Hepatocyte (in vitro differentiated cells): ENCODE results near the gene WDPCP. TPM values are rescaled to one million over a fixed set of nuclear protein-coding genes. Genes with fewer than 3 reads are reported as not detected.

Source experiments
- DNase-seq: peaks from one replicate; pipeline ENCODE4 v3.0.0-alpha.2; 2016; ENCODE audit warnings: low spot score
- H2AFZ ChIP-seq: fragments of 200-600 bp; sonication (generic); 2 replicates; pipeline ENCODE4 v1.6.0; 2016; ENCODE audit warnings: antibody characterized with exemption, mild to moderate bottlenecking
- H3K27ac ChIP-seq: fragments of 200-600 bp; sonication (generic); 2 replicates; pipeline ENCODE4 v1.5.1; 2016; ENCODE audit warnings: mild to moderate bottlenecking
- H3K27me3 ChIP-seq: fragments of 200-600 bp; sonication (generic); 2 replicates; pipeline ENCODE4 v1.6.1; 2016
- H3K36me3 ChIP-seq: fragments of 200-600 bp; sonication (generic); replicated peaks from 2 replicates; pipeline ENCODE4 v1.5.1; 2016; ENCODE audit warnings: low read depth; ENCODE audit not compliant: insufficient read depth
- H3K4me1 ChIP-seq: fragments of 200-600 bp; sonication (generic); 2 replicates; pipeline ENCODE4 v1.5.1; 2016; ENCODE audit warnings: mild to moderate bottlenecking, moderate library complexity; ENCODE audit not compliant: insufficient read depth
- H3K4me2 ChIP-seq: fragments of 200-600 bp; sonication (generic); 2 replicates; pipeline ENCODE4 v1.6.0; 2016
- H3K4me3 ChIP-seq: fragments of 200-600 bp; sonication (generic); 2 replicates; pipeline ENCODE4 v1.5.1; 2016; ENCODE audit warnings: mild to moderate bottlenecking
- H3K79me2 ChIP-seq: fragments of 200-600 bp; sonication (generic); 2 replicates; pipeline ENCODE4 v1.6.0; 2017; ENCODE audit warnings: mild to moderate bottlenecking
- H3K9me2 ChIP-seq: fragments of 200-600 bp; sonication (generic); replicated peaks from 2 replicates; pipeline ENCODE4 v1.6.0; 2017; ENCODE audit warnings: mild to moderate bottlenecking; ENCODE audit not compliant: insufficient read depth
- H3K9me3 ChIP-seq: fragments of 200-600 bp; sonication (generic); 2 replicates; pipeline ENCODE4 v1.5.1; 2016; ENCODE audit warnings: low read depth, mild to moderate bottlenecking
- H4K20me1 ChIP-seq: fragments of 200-600 bp; sonication (generic); 2 replicates; pipeline ENCODE4 v1.6.0; 2016; ENCODE audit warnings: mild to moderate bottlenecking; ENCODE audit not compliant: insufficient read depth, poor library complexity, severe bottlenecking
- CTCF ChIP-seq: fragments of 200-600 bp; sonication (generic); IDR thresholded peaks from 2 replicates; pipeline ENCODE4 v1.5.1; 2016; ENCODE audit warnings: antibody characterized with exemption, mild to moderate bottlenecking; ENCODE audit not compliant: poor library complexity
- EZH2 ChIP-seq: fragments of 200-600 bp; sonication (generic); IDR thresholded peaks from 2 replicates; pipeline ENCODE4 v1.6.1; 2016; ENCODE audit warnings: antibody characterized with exemption, mild to moderate bottlenecking, borderline replicate concordance
- EZH2phosphoT487 ChIP-seq: fragments of 200-600 bp; sonication (generic); IDR thresholded peaks from one replicate; pipeline ENCODE4 v1.6.1; 2018; ENCODE audit warnings: antibody characterized with exemption, mild to moderate bottlenecking, low read depth, moderate library complexity; ENCODE audit not compliant: unreplicated experiment, severe bottlenecking
- WGBS: methylation state at CpG from one replicate; pipeline ENCODE4 v1.1.6; 2016; ENCODE audit warnings: low lambda C conversion rate; ENCODE audit errors: missing lambda C conversion rate; 5-methylcytosine and 5-hydroxymethylcytosine counted together
- polyA plus RNA-seq: library from polyadenylated mRNA; unstranded; fragments of >200 nt; fragmentation: Nextera tagmentation; extraction: Ambion mirVana; gene quantifications from 2 replicates; pipeline ENCODE4 v1.2.1, GENCODE V29; 2016
- total RNA-seq: library from RNA; depleted of rRNA; stranded (reverse); fragments of >200 nt; gene quantifications from 2 replicates; pipeline ENCODE4 v1.2.3, GENCODE V29; 2014

The WDPCP gene
- total and polyA plus RNA-seq, 2 experiments from 2014 or later: 4.9 to 12.8 TPM

GRCh38 chr2:63343397-63344109 is 244.7 kb downstream of the WDPCP start:
- no peak overlapping the region for H3K4me2 ChIP-seq
- H3K36me3 ChIP-seq: no peaks in the 10 kb centered on the region
- no peak overlapping the region for H3K27ac ChIP-seq
- H3K4me1 ChIP-seq: no peaks in the 10 kb centered on the region
- H3K79me2 ChIP-seq: no peaks in the 10 kb centered on the region
- H3K9me2 ChIP-seq: no peaks in the 10 kb centered on the region
- H3K9me3 ChIP-seq: peaks cover 9% of the 10 kb centered on the region
- no peaks in the 10 kb centered on the region for H3K27me3 ChIP-seq
- H2AFZ ChIP-seq: no peak overlapping the region
- DNase-seq: no peak
- no peaks in the 10 kb centered on the region for H4K20me1 ChIP-seq
- WGBS: 6% methylated on average over 1 of the region's 1 CpG
- no peak overlapping the region for H3K4me3 ChIP-seq
- TF ChIP-seq EZH2 (no peak), EZH2phosphoT487 (no peak), CTCF (no peak)

- 97% methylated on average over 1 of the region's 1 CpG for WGBS
- Histone ChIP-seq H3K27ac (no peak overlapping the region), H3K4me1 (no peaks in the 10 kb centered on the region), H3K4me2 (no peak overlapping the region), H2AFZ (no peak overlapping the region), H3K4me3 (no peak overlapping the region), H3K9me3 (peaks cover 9% of the 10 kb centered on the region), H3K9me2 (no peaks in the 10 kb centered on the region), H4K20me1 (no peaks in the 10 kb centered on the region), H3K36me3 (no peaks in the 10 kb centered on the region), H3K27me3 (no peaks in the 10 kb centered on the region), H3K79me2 (no peaks in the 10 kb centered on the region)
- no peak for DNase-seq
- TF ChIP-seq EZH2phosphoT487 (no peak), EZH2 (no peak), CTCF (no peak)
These were observed 247.8 kb downstream of the WDPCP start for GRCh38 chr2:63340443-63340842.

GRCh38 chr2:63334910-63335309 is 253.4 kb downstream of the WDPCP start:
- Histone ChIP-seq H3K27me3 (no peaks in the 10 kb centered on the region), H3K9me2 (no peaks in the 10 kb centered on the region), H3K4me3 (no peak overlapping the region), H3K4me2 (no peak overlapping the region), H3K79me2 (no peaks in the 10 kb centered on the region), H3K4me1 (no peaks in the 10 kb centered on the region), H4K20me1 (no peaks in the 10 kb centered on the region), H3K9me3 (no peaks in the 10 kb centered on the region), H3K27ac (no peak overlapping the region), H3K36me3 (no peaks in the 10 kb centered on the region), H2AFZ (no peak overlapping the region)
- 68% methylated on average over 1 of the region's 1 CpG for WGBS
- no peak for DNase-seq
- TF ChIP-seq EZH2phosphoT487: no peak
- TF ChIP-seq CTCF: no peak
- no peak for TF ChIP-seq EZH2
